Vagina (tissue), 2 donors: ENCODE results near the gene RPS6KA2. TPM values are rescaled to one million over a fixed set of nuclear protein-coding genes. Genes with fewer than 3 reads are reported as not detected.
A peak's percentile ranks its signal among the peaks of the same experiment; 100 is the strongest.

Experiments used
- DNase-seq, 2 donors: peaks; one replicate each; pipeline ENCODE4 v3.0.0-alpha.2; 2017; ENCODE audit errors: extremely low spot score in 2 of 2
- H3K27ac ChIP-seq: fragments of 200-600 bp; sonication (generic); one replicate; pipeline ENCODE4 v1.5.1; 2019
- H3K27me3 ChIP-seq: fragments of 200-600 bp; sonication (generic); one replicate; pipeline ENCODE4 v1.5.1; 2019
- H3K36me3 ChIP-seq, 2 donors: fragments of 200-600 bp; sonication (generic); one replicate each; pipeline ENCODE4 v1.5.1; 2017 to 2019
- H3K4me1 ChIP-seq: fragments of 200-600 bp; sonication (generic); one replicate; pipeline ENCODE4 v1.5.1; 2019
- H3K4me3 ChIP-seq, 2 donors: fragments of 200-600 bp; sonication (generic); 1 replicate in 1 of 2; 2 replicates in 1 of 2; pipeline ENCODE4 v1.5.1; 2016 to 2019
- H3K9me3 ChIP-seq: fragments of 200-600 bp; sonication (generic); one replicate; pipeline ENCODE4 v1.5.1; 2019
- POLR2A ChIP-seq, 2 donors: fragments of 450-650 bp; IDR thresholded peaks; one replicate each; pipeline ENCODE4 v1.6.1; 2017; ENCODE audit warnings: antibody characterized with exemption in 2 of 2, mild to moderate bottlenecking in 2 of 2, moderate library complexity in 2 of 2
- POLR2AphosphoS5 ChIP-seq, 2 donors: sonication (generic); formaldehyde crosslinking; IDR thresholded peaks; one replicate each; pipeline ENCODE4 v1.9.0; 2017; ENCODE audit warnings: antibody characterized with exemption in 2 of 2, mild to moderate bottlenecking in 2 of 2, low read depth in 1 of 2; ENCODE audit not compliant: insufficient read depth in 1 of 2
- intact Hi-C: fragments of 100-400 bp; cut with DNase I; formaldehyde crosslinking; loops from one replicate; pipeline ENCODE4 v1.15.1; 2023
- total RNA-seq: library from RNA; depleted of rRNA; stranded (reverse); fragments of >200 nt; gene quantifications from one replicate; pipeline ENCODE4 v1.2.3, GENCODE V29; 2016
- TF ChIP-seq, protein P1 (sequence below), 3 experiments: fragments of 450-650 bp in 2 of 3; fragments of 200-600 bp in 1 of 3; sonication (generic) in 1 of 3; IDR thresholded peaks; one replicate each; pipeline ENCODE4 v1.5.1; 2017 to 2019; ENCODE audit warnings: antibody characterized with exemption in 3 of 3, mild to moderate bottlenecking in 2 of 3, moderate library complexity in 2 of 3

RPS6KA2 gene
- total RNA-seq, 1 donor from 2014 or later = 65.1 TPM

- H3K9me3 ChIP-seq = no peaks in the 10 kb centered on the region
- DNase-seq = no peak
- H3K27me3 ChIP-seq = no peaks in the 10 kb centered on the region
- no peak for TF ChIP-seq POLR2AphosphoS5 (IDR thresholded peaks at IDR 0.05; ENCODE audit: insufficient read depth in 1 of 2, low read depth in 1 of 2)
- no peak for TF ChIP-seq POLR2A (IDR thresholded peaks at IDR 0.05)
- TF ChIP-seq, protein P1, sequence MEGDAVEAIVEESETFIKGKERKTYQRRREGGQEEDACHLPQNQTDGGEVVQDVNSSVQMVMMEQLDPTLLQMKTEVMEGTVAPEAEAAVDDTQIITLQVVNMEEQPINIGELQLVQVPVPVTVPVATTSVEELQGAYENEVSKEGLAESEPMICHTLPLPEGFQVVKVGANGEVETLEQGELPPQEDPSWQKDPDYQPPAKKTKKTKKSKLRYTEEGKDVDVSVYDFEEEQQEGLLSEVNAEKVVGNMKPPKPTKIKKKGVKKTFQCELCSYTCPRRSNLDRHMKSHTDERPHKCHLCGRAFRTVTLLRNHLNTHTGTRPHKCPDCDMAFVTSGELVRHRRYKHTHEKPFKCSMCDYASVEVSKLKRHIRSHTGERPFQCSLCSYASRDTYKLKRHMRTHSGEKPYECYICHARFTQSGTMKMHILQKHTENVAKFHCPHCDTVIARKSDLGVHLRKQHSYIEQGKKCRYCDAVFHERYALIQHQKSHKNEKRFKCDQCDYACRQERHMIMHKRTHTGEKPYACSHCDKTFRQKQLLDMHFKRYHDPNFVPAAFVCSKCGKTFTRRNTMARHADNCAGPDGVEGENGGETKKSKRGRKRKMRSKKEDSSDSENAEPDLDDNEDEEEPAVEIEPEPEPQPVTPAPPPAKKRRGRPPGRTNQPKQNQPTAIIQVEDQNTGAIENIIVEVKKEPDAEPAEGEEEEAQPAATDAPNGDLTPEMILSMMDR (IDR thresholded peaks at IDR 0.05) = no peak
- peaks cover 0 to 18% of the 10 kb centered on the region in 2 donors for H3K36me3 ChIP-seq
- no peak overlapping the region for H3K27ac ChIP-seq
- peaks cover 4% of the 10 kb centered on the region for H3K4me1 ChIP-seq
- H3K4me3 ChIP-seq = no peak overlapping the region
- intact Hi-C loops = no loop called here
Observed at GRCh38 chr6:166435574-166435973, 191.5 kb downstream of the RPS6KA2 start.

DNA sequence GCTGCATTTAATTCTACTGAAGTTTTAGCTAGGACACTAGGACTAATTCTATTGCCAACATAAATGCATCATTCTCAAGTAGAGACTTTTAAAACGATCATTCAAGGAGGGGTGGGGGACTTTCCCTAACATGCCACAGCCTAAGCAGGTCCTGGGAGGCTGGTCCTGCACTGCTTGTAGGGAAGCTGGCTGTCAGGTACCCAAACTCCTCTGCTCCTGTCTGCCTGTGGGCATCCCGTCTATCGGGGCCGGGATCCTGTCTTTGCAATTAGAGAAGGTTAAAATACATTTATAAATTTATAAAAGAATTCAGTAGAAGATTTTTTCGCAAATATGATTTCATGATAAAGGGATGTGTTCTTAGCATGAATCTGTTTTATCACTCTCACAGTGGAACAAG is 192.7 kb downstream of the RPS6KA2 start:
- no peaks in the 10 kb centered on the region for H3K27me3 ChIP-seq
- TF ChIP-seq, protein P1 (IDR thresholded peaks at IDR 0.05) = no peak
- no peak for TF ChIP-seq POLR2A (IDR thresholded peaks at IDR 0.05)
- TF ChIP-seq POLR2AphosphoS5 (IDR thresholded peaks at IDR 0.05; ENCODE audit: insufficient read depth in 1 of 2, low read depth in 1 of 2) = no peak
- H3K9me3 ChIP-seq = no peaks in the 10 kb centered on the region
- no peak overlapping the region for H3K27ac ChIP-seq
- peaks cover 0 to 30% of the 10 kb centered on the region in 2 donors for H3K36me3 ChIP-seq
- peaks cover 4% of the 10 kb centered on the region for H3K4me1 ChIP-seq
- intact Hi-C loops = no loop called here
- no peak overlapping the region for H3K4me3 ChIP-seq
- no peak for DNase-seq

- Histone ChIP-seq H3K27ac (no peak overlapping the region), H3K27me3 (no peaks in the 10 kb centered on the region), H3K4me1 (peaks cover 4% of the 10 kb centered on the region), H3K36me3 (peaks cover 0 to 31% of the 10 kb centered on the region in 2 donors), H3K4me3 (no peak overlapping the region), H3K9me3 (no peaks in the 10 kb centered on the region)
- DNase-seq = no peak
- TF ChIP-seq POLR2A (IDR thresholded peaks at IDR 0.05) (no peak), POLR2AphosphoS5 (IDR thresholded peaks at IDR 0.05; ENCODE audit: insufficient read depth in 1 of 2, low read depth in 1 of 2) (no peak)
- TF ChIP-seq, protein P1 (IDR thresholded peaks at IDR 0.05) = no peak
- intact Hi-C loops = no loop called here
Observed at GRCh38 chr6:166433096-166433495, 194.0 kb downstream of the RPS6KA2 start.

GRCh38 chr6:166430269-166430668 is 196.8 kb downstream of the RPS6KA2 start:
- Histone ChIP-seq H3K9me3 (no peaks in the 10 kb centered on the region), H3K4me1 (no peaks in the 10 kb centered on the region), H3K27ac (no peak overlapping the region), H3K4me3 (no peak overlapping the region), H3K27me3 (no peaks in the 10 kb centered on the region), H3K36me3 (peaks cover 0 to 31% of the 10 kb centered on the region in 2 donors)
- peak in 1 of 2 donors; percentile 76 for DNase-seq
- TF ChIP-seq, protein P1 (IDR thresholded peaks at IDR 0.05) = no peak
- TF ChIP-seq POLR2AphosphoS5 (IDR thresholded peaks at IDR 0.05; ENCODE audit: insufficient read depth in 1 of 2, low read depth in 1 of 2) = no peak
- no peak for TF ChIP-seq POLR2A (IDR thresholded peaks at IDR 0.05)
- intact Hi-C loops = no loop called here

DNA sequence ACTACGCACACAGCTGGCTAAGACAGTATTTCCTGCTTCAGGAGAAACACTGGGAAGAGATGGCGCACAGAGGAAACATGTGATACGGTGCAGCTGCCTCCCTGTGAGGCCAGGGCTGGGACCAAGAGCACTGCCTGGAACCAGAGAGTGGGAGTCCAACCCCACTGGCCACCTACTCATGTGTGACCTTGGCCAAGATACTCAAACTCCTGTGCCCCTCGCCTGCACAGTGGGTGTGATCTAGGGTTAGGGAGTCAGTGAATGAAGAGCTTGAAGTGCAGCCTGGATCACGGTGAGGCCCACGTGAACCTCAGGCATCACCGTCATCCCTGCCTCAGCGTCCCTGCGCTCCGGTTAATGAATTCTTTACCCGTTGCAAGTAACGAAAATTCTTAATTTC is 202.6 kb downstream of the RPS6KA2 start:
- Histone ChIP-seq H3K27me3 (no peaks in the 10 kb centered on the region), H3K4me3 (no peak overlapping the region), H3K4me1 (no peaks in the 10 kb centered on the region), H3K27ac (no peak overlapping the region), H3K9me3 (no peaks in the 10 kb centered on the region), H3K36me3 (peaks cover 0 to 32% of the 10 kb centered on the region in 2 donors)
- intact Hi-C loops = no loop called here
- no peak for DNase-seq
- TF ChIP-seq POLR2A (IDR thresholded peaks at IDR 0.05) (no peak), POLR2AphosphoS5 (IDR thresholded peaks at IDR 0.05; ENCODE audit: insufficient read depth in 1 of 2, low read depth in 1 of 2) (no peak)
